ENCODE measurements around the gene ANKRD55.

DNA sequence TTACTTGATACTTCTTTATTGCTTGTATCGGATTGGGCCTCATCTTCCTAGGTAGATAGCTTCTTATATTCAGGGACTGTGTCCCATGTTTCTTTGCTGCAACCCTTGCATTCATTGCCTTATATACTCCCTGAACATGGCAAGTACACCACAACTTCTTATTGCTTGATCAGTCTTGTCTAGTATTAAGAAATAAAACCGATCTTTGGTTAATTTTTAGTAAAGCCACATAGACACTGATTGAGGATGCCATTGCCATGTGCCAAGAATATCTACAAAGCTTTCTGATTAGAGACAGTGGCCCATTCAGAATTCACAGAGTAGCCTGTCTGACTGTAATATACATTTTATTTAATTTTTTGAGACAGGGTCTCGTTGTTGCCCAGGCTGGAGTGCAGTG lies 34.7 kb upstream of the ANKRD55 start:
- TF ChIP-seq POLR2AphosphoS5 (IDR thresholded peaks at IDR 0.05; ENCODE audit: borderline replicate concordance, low read depth, low read length) = no peak
- TF ChIP-seq EZH2 (IDR thresholded peaks at IDR 0.05) = no peak
- no peak for TF ChIP-seq FOXP2 (optimal IDR thresholded peaks at IDR 0.05; ENCODE audit: control extremely low read depth, extremely low read length, insufficient read depth)

Data from SK-N-MC (cell line).